ENCODE results near the gene CIPC. TPM values are rescaled to one million over a fixed set of nuclear protein-coding genes. Genes with fewer than 3 reads are reported as not detected.
A peak's percentile ranks its signal among the peaks of the same experiment; 100 is the strongest.

Gene CIPC
- polyA plus RNA-seq, 1 donor from 2014 or later, result 36.7 TPM

GRCh38 chr14:77139022-77139421 lies 41.0 kb downstream of the CIPC start:
- no peak for TF ChIP-seq POLR2AphosphoS5 (IDR thresholded peaks at IDR 0.05)
- no peak for TF ChIP-seq EZH2 (IDR thresholded peaks at IDR 0.05; ENCODE audit: borderline replicate concordance, insufficient read depth, low read length, poor library complexity, severe bottlenecking)
- TF ChIP-seq, protein P1, sequence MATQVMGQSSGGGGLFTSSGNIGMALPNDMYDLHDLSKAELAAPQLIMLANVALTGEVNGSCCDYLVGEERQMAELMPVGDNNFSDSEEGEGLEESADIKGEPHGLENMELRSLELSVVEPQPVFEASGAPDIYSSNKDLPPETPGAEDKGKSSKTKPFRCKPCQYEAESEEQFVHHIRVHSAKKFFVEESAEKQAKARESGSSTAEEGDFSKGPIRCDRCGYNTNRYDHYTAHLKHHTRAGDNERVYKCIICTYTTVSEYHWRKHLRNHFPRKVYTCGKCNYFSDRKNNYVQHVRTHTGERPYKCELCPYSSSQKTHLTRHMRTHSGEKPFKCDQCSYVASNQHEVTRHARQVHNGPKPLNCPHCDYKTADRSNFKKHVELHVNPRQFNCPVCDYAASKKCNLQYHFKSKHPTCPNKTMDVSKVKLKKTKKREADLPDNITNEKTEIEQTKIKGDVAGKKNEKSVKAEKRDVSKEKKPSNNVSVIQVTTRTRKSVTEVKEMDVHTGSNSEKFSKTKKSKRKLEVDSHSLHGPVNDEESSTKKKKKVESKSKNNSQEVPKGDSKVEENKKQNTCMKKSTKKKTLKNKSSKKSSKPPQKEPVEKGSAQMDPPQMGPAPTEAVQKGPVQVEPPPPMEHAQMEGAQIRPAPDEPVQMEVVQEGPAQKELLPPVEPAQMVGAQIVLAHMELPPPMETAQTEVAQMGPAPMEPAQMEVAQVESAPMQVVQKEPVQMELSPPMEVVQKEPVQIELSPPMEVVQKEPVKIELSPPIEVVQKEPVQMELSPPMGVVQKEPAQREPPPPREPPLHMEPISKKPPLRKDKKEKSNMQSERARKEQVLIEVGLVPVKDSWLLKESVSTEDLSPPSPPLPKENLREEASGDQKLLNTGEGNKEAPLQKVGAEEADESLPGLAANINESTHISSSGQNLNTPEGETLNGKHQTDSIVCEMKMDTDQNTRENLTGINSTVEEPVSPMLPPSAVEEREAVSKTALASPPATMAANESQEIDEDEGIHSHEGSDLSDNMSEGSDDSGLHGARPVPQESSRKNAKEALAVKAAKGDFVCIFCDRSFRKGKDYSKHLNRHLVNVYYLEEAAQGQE (IDR thresholded peaks at IDR 0.05; ENCODE audit: borderline replicate concordance), result no peak
- TF ChIP-seq, protein P2, sequence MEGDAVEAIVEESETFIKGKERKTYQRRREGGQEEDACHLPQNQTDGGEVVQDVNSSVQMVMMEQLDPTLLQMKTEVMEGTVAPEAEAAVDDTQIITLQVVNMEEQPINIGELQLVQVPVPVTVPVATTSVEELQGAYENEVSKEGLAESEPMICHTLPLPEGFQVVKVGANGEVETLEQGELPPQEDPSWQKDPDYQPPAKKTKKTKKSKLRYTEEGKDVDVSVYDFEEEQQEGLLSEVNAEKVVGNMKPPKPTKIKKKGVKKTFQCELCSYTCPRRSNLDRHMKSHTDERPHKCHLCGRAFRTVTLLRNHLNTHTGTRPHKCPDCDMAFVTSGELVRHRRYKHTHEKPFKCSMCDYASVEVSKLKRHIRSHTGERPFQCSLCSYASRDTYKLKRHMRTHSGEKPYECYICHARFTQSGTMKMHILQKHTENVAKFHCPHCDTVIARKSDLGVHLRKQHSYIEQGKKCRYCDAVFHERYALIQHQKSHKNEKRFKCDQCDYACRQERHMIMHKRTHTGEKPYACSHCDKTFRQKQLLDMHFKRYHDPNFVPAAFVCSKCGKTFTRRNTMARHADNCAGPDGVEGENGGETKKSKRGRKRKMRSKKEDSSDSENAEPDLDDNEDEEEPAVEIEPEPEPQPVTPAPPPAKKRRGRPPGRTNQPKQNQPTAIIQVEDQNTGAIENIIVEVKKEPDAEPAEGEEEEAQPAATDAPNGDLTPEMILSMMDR (IDR thresholded peaks at IDR 0.05; ENCODE audit: poor library complexity, severe bottlenecking), result no peak
- TF ChIP-seq RAD21 (conservative IDR thresholded peaks at IDR 0.05), result no peak
- no peak for TF ChIP-seq MXI1 (conservative IDR thresholded peaks at IDR 0.05; ENCODE audit: poor library complexity, severe bottlenecking)
- TF ChIP-seq TAF1 (IDR thresholded peaks at IDR 0.05; ENCODE audit: low read depth), result no peak
- no peak for TF ChIP-seq SMC3 (conservative IDR thresholded peaks at IDR 0.05; ENCODE audit: poor library complexity)
- TF ChIP-seq EP300 (conservative IDR thresholded peaks at IDR 0.05; ENCODE audit: poor library complexity, severe bottlenecking), result no peak
- Histone ChIP-seq H3K4me2 (ENCODE audit: low read length) (no peak overlapping the region), H3F3A (ENCODE audit: insufficient read depth, low read length, poor library complexity, severe bottlenecking) (peaks cover 7% of the 10 kb centered on the region), H3K27ac (ENCODE audit: low read length) (no peak overlapping the region), H3K36me3 (ENCODE audit: insufficient read depth, low read length) (no peaks in the 10 kb centered on the region), H3K4me3 (ENCODE audit: low read length) (peak overlapping the region; percentile 90), H3K9me3 (ENCODE audit: low read length) (no peaks in the 10 kb centered on the region), H2AFZ (ENCODE audit: low read depth, low read length) (no peak overlapping the region), H3K9ac (ENCODE audit: low read length) (no peak overlapping the region), H4K20me1 (ENCODE audit: insufficient read depth) (no peaks in the 10 kb centered on the region), H3K9me2 (ENCODE audit: insufficient read depth, low read length) (no peaks in the 10 kb centered on the region), H3K27me3 (ENCODE audit: insufficient read depth, low read depth, low read length) (peaks cover 60% of the 10 kb centered on the region), H3K79me2 (replicated peaks; ENCODE audit: insufficient read depth, low read length) (no peaks in the 10 kb centered on the region)

DNA sequence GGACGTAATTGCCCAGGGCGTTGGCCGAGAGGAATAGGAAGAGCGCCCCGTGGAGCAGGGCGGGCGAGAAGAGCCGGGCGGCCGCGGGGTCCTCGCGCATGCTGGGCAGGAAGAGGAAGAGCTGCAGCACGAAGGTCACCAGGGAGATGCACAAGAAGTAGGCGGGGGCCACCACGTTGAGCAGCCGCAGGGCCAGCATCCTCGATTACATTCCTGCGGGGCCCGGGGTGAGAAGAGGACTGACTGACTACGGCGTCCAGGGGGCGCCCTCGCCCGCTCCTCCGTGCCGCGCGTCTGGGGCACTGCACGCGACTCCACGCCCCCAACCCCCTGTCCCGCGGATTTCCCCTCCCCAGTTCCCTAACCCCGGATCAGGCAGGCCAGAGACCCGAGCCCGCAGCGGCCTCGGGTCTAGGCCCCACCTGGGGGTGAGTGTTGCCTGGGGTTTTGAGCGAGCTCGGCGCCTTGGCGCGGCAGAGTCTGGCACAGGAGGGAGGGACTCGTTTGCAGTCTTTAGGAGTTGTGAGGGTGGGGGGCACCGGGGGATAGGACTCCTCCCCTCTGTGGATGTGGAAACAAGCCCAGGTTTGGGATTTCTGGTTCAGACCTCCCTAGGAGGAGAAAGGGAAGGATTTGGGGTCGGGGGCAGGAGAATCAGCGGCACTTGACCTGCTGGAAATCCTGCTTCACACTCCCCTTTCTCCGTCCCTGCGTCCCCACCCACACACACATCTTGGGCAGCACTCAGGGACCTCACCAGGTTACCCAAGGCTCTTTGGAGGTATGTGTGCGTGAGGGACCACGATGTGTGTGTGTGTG lies 41.7 kb downstream of the CIPC start:
- H2AFZ ChIP-seq (ENCODE audit: low read depth, low read length), result peak overlapping the region; percentile 2
- H3F3A ChIP-seq (ENCODE audit: insufficient read depth, low read length, poor library complexity, severe bottlenecking), result peaks cover 7% of the 10 kb centered on the region
- H3K9ac ChIP-seq (ENCODE audit: low read length), result peak overlapping the region; percentile 74
- peaks cover 58% of the 10 kb centered on the region for H3K27me3 ChIP-seq (ENCODE audit: insufficient read depth, low read depth, low read length)
- H4K20me1 ChIP-seq (ENCODE audit: insufficient read depth), result no peaks in the 10 kb centered on the region
- no peaks in the 10 kb centered on the region for H3K79me2 ChIP-seq (replicated peaks; ENCODE audit: insufficient read depth, low read length)
- H3K27ac ChIP-seq (ENCODE audit: low read length), result peak overlapping the region; percentile 32
- peak overlapping the region; percentile 90 for H3K4me3 ChIP-seq (ENCODE audit: low read length)
- no peaks in the 10 kb centered on the region for H3K36me3 ChIP-seq (ENCODE audit: insufficient read depth, low read length)
- H3K9me2 ChIP-seq (ENCODE audit: insufficient read depth, low read length), result no peaks in the 10 kb centered on the region
- TF ChIP-seq SMC3 (conservative IDR thresholded peaks at IDR 0.05; ENCODE audit: poor library complexity) (peak; percentile 69), RAD21 (conservative IDR thresholded peaks at IDR 0.05) (peak; percentile 72)
- TF ChIP-seq, protein P1 (IDR thresholded peaks at IDR 0.05; ENCODE audit: borderline replicate concordance), result no peak
- TF ChIP-seq, protein P2 (IDR thresholded peaks at IDR 0.05; ENCODE audit: poor library complexity, severe bottlenecking), result peak; percentile 71
- H3K9me3 ChIP-seq (ENCODE audit: low read length), result no peaks in the 10 kb centered on the region
- peak overlapping the region; percentile 77 for H3K4me2 ChIP-seq (ENCODE audit: low read length)

All from neural cell (in vitro differentiated cells).